GM15510 (cell line): ENCODE measurements around the gene FERMT3.

Experiments used
- POLR2A ChIP-seq: IDR thresholded peaks from 3 replicates; pipeline ENCODE4 v1.6.1; 2011; ENCODE audit warnings: borderline replicate concordance; ENCODE audit not compliant: insufficient read length; ENCODE audit errors: extremely low read depth

FERMT3 gene

DNA sequence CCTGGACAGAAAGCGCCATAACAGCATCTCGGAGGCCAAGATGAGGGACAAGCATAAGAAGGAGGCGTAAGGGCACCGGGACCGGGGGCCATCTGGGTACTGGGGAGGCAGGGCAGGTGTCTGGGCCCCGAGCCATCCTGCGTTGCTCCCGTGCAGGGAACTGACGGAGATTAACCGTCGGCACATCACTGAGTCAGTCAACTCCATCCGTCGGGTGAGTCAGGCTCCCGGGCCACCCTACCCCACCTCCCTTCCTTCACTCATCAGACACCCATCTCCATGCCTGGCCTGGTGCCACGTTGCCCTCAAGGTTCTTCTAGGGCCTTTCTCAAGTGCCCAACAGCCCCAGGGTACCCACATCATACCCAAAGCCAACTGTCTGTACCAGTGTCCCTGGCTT, 59.8 kb downstream of the FERMT3 start:
- no peak for TF ChIP-seq POLR2A

DNA sequence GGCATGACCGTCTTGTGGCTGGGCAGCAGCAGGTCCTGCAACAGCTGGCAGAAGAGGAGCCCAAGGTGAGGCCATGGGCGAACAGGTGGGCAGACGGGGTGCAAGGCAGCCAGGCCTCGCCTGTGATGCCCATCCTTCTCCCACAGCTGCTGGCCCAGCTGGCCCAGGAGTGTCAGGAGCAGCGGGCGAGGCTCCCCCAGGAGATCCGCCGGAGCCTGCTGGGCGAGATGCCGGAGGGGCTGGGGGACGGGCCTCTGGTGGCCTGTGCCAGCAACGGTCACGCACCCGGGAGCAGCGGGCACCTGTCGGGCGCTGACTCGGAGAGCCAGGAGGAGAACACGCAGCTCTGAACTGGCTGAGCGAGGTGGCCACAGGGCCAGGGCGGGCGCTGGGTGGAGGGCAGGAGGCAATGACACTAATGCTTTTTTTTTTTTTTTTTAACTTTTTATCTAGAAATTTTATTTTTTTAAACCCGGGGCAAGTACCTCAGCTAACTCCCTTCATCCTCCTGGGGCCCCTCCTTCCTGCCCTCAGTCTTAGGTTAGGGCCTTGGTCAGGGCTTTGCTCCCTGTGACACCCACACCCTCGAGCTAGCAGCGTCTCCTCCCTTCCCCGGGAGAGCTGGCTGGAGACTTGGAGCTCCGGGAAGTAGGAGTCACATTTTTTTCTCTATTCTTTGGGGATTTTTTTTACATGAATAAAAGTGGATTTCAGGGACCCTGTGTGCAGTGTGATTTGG, 60.9 kb downstream of the FERMT3 start:
- no peak for TF ChIP-seq POLR2A

DNA sequence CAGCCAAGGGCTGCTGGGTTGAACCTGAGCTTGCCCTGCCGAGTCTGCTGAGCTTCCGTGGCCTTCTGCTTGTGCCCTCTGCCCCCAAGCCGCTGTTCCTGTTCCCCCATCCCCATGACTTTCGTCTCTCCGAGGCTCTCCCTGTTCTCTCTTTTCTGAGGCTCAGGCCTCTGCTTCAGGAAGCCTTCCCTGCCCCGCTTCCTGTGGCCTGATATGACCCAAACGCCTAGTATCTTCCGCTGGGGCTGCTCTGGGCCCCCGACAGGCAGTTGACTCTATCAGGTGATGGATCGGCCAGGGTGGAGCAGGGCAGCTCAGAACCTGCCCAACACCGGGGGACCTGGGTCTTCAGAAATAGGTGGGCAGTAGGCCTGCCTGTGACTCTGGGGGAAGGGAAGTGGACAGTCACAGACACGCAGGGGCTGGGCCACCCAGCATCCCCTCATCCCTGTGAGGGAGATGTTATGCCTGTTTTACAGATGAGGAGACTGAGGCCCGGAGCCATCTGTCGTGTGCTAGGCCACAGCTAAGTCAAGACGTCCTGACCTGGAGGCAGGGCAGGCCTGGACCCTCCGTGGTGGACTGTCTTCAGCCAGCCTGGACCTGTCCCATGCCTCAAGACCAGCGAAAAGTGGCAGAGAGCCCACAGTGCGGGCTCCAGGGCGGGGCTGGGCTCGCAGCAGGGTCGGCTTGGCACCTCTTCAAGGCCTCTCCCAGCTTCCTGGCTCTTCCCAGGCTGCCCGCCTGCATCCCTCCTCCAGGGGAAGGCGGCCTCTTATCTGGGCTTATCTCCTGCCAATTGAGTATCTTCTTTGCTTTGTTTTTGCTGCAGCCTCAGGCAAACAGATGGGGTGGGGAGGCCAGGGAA, 61.7 kb downstream of the FERMT3 start:
- TF ChIP-seq POLR2A: no peak

DNA sequence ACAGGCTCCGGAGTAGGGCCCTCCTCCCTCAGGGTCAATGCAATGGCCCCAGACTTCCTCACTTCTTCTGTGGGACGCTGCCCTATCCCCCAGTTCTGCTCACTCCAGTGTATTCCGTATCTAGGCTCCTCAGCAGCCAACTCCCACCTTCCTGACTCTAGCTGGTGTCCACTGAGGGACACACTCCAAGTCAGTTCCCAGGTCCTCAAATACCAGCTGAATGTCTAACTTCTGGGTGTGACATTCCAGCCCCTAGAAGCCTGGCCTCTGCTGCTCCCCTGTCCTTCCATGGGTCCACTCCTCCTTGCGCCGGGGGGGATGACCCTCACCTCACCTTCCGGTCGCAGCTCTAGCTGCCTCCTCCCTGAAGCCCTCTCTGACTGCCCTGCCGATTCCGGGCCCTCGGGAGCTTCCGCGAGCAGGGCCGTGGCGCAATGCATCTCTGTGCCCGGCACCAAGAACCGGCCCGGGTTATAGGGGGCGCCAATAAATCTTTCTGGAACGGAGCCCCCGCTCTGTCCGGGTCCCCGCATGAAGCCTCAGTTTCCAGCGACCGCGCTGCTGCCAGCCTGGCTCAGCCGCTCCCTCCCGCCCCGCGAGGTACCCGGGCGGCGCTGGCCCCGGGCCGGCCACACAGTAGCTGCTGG, 62.5 kb downstream of the FERMT3 start:
- TF ChIP-seq POLR2A: no peak

DNA sequence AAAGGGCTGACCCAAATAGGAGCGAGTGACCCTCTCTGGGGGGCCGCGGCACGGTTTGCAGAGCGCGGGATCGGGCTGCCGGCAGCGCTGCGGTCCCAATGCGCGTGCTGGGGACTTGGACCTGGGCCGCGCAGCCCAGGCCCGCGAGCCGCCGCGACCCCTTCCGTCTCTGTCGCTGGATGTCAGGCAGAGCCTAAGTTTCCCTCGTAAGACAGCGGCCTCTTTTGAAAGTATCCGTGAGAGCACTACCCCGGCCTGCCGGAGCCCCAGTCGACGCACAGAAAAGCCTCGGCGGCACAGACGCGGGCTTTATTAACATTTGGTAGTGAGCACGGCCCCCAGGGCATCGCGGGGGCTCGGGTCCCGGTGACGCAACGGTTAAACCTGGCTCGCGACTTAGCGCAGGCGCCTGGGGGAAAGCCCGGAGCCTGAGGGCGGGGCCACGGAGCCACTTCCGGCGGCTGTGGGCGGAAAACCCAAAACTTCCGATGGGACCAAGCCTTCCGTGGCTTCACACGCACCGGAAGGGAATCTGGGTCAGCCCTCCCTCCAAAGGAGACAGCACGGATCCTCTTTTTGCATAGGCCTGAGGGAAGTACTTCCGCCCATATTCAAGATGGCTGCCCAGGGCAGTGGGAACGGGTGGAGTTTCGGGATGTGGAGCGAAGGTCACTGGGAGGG, 63.2 kb downstream of the FERMT3 start:
- TF ChIP-seq POLR2A: peak; percentile 53
